GM19043 (cell line): ENCODE data around the gene CHST7.
A peak's percentile ranks its signal among the peaks of the same experiment; 100 is the strongest.

Experiments
- ATAC-seq: cut with Tn5 transposase; IDR thresholded peaks from one replicate; pipeline ENCODE4 v1.9.1; 2021; ENCODE audit warnings: low read depth; ENCODE audit not compliant: unreplicated experiment

Gene CHST7

GRCh38 chrX:46572340-46572936 lies 1.1 kb upstream of the CHST7 start:
- peak; percentile 38 for ATAC-seq

- ATAC-seq = no peak
These were observed 568 bp downstream of the CHST7 start for GRCh38 chrX:46573892-46574773.

DNA sequence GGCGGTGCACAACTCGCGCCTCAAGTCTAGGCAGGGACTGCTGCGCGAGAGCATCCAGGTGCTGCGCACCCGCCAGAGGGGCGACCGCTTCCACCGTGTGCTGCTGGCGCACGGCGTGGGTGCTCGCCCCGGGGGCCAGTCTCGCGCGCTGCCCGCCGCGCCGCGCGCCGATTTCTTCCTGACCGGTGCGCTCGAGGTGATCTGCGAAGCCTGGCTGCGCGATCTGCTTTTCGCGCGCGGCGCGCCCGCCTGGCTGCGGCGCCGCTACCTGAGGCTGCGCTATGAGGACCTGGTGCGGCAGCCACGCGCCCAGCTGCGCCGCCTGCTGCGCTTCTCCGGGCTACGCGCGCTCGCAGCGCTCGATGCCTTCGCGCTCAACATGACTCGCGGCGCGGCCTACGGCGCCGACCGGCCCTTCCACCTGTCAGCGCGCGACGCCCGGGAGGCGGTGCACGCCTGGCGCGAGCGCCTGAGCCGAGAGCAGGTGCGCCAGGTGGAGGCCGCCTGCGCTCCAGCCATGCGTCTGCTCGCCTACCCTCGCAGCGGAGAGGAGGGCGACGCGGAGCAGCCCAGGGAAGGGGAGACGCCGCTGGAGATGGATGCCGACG lies 1.3 kb downstream of the CHST7 start:
- no peak for ATAC-seq

GRCh38 chrX:46575586-46575985 lies 2.0 kb downstream of the CHST7 start:
- ATAC-seq = no peak

GRCh38 chrX:46575991-46576392 lies 2.4 kb downstream of the CHST7 start:
- ATAC-seq = no peak

DNA sequence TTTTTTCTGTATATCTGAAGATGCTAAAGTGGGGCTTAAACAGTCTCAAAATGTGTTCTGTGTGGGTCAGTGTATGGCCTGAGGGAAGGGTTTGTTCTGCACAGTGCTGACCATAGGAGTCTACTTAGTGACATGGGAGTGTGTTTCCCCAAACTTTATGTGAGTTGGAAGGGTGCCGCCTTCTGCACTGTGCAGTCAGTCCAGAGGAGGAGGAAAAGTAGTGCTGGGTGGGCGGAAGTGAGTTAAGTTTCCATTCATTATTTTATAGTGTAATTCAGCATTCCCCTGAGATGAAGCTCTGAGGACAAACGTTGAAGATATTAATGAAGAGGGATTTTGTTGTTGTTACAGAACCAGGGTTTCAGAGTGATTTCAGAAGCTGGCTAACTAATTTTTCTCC lies 2.9 kb downstream of the CHST7 start:
- no peak for ATAC-seq

DNA sequence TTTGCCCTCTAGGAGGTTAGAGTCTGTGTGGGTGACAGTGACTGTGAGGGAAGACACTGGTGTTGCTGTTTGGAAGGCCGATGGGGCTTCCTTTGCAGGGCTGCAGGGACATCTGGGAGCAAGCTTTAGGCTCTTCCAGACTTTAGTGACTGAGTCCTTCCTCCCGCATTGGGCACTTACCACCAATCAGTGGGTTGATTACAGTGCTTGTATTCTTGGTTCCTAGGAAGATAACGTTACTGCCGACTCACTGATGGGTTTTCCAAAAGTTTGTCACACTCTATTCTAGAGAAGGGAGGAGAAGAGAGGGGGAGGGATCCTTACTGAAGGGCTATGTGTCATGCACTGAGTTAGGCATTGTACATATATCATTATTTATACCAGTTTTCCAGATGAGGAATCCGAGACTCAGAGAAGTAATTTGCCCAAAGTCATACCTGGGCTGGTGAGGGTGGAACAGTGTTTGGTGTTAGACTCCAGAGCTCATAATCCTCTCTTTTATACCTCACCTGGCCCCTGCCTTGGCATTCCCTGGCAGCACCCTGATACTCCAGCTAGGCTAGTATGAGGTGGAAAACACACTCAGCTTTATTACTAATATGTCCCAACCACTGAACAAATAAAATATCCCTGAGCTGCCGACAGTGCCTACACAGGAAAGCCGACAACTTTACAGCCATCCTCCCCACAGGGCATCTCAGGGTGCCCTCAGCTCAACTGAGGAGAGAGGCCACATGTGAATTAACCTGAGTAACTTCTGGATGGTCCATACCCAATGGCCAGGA lies 3.8 kb downstream of the CHST7 start:
- no peak for ATAC-seq

- ATAC-seq = no peak
These were observed 5.7 kb downstream of the CHST7 start for GRCh38 chrX:46579250-46579649.

DNA sequence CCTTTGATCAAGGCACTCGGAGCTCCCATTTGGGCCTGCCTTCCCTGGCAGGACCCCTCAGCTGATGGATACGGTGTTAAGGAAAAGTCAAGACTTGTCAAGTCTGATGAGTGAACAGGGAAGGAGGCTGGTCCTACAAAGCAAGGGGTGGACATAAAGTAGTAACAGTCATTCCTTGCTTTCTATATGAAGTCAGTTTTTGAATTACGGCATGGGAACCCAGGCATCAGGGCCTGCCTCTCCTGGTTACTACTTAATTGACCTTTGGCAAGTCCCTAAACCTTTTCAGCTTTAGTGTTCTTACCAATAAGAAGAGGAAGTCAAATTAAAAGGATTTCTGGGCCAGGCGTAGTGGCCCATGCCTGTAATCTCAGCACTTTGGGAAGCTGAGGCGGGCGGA lies 7.0 kb downstream of the CHST7 start:
- ATAC-seq = no peak

GRCh38 chrX:46582325-46582724 lies 8.8 kb downstream of the CHST7 start:
- ATAC-seq = no peak

- no peak for ATAC-seq
These were observed 9.4 kb downstream of the CHST7 start for GRCh38 chrX:46582966-46583365.

DNA sequence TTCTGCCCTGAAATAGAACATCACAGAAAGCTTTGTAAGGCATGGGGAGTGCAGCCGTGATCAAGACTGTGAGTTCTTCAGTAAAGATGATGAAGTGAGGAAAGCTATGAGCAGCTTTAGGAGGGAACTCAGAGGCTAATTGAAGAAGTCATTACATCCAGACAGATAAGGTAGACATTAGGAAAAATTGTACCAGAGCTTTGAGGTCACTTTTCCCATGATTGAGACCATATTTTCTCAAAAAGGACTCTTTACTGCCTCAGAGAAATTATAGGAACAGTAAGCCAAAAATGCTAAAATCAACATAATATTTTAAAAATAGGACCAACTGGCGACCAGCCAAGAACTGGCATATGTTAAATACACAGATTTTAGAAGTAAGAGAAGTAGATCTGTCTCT lies 11.2 kb downstream of the CHST7 start:
- ATAC-seq = no peak

GRCh38 chrX:46587158-46587557 lies 13.6 kb downstream of the CHST7 start:
- ATAC-seq = no peak

DNA sequence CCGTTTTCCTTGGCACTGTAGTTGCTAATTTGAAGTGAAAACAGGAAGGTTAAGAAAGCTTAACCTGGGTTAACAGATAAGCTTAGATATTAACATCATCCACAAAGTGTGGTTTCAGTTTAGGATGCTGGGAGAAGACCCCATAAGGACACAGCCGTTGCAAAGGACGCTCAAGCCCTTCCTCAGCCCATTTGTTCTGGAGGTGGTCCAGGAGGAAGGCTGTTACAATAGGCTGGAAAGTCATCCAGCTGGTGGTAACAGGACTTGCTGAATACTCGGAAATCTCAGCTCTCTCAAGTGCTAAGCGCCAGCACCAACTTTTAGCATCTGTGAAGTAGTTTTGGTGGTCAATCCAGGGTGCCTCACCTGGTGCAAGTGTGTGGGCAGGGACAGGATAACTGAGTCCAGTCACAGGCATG lies 14.2 kb downstream of the CHST7 start:
- ATAC-seq = no peak

- ATAC-seq = no peak
These were observed 14.7 kb downstream of the CHST7 start for GRCh38 chrX:46588263-46588662.

GRCh38 chrX:46589977-46590723 lies 16.6 kb downstream of the CHST7 start:
- no peak for ATAC-seq

DNA sequence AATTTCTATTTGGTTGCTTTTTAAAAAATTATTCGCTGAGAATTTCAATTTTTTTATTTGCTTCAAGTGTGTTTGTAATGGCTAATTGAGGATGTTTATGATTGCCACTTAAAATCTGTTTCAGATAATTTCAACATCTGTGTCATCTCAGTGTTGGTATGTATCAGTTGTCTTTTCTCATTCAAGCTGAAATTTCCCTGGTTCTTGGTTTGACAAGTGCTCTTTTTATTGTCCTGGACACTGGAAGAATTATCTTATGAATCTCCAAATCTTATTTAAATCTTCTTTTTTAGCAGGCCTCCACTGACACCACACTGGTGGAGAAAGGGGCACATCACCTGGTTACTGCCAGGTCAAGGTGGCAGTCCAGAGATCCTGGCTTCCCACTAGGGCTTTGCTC lies 21.5 kb downstream of the CHST7 start:
- ATAC-seq = no peak

DNA sequence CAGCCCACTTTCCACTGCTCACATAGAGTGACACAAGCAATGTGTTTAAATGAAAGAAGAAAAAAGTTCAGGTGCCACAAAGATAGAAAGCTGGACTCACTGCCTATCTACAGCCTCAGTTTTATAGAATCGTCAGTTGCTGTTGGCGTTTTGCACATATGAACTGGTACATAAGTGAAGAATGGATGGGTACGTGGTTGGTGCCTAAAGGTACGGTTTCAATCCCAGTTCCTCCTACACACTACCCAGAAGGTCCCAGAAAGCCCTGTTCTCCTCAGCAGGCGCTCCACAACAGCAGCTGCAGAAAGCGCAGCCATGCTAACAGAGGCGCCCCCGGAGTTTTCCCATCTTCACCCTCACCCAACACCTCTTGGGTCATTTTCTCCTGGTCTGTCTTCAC lies 23.6 kb downstream of the CHST7 start:
- ATAC-seq = no peak

GRCh38 chrX:46597771-46598170 lies 24.2 kb downstream of the CHST7 start:
- ATAC-seq = no peak

GRCh38 chrX:46599051-46599560 lies 25.5 kb downstream of the CHST7 start:
- no peak for ATAC-seq
